GM19452 (cell line): ENCODE measurements around the gene TNPO2.
"Not testable (repeated sequence)": the region's sequence is repeated elsewhere in the genome, so short reads cannot be mapped to it uniquely, and the experiment has no call there.

Experiments
- ATAC-seq: cut with Tn5 transposase; IDR thresholded peaks from one replicate; pipeline ENCODE4 v1.9.1; 2021; ENCODE audit not compliant: unreplicated experiment

Gene TNPO2

DNA sequence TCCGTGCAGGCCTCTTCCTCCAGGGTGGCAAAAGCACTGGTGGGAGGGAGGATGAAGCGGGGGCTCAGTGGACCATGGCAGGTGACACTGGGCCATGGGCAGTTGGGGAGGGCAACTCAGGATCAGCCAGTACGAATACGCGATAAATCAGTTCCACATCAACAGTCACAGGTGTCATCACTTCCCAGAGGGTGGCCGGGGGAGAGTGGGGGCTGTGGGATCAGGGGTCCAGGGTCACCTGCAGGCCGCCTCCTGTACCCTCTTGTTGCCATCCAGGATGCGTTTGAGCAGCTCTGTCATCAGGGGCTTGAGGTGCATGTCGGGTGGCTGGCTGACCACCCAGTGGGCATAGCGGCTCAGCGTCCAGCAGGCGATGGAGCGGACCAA lies 17.4 kb downstream of the TNPO2 start:
- ATAC-seq, result no peak

DNA sequence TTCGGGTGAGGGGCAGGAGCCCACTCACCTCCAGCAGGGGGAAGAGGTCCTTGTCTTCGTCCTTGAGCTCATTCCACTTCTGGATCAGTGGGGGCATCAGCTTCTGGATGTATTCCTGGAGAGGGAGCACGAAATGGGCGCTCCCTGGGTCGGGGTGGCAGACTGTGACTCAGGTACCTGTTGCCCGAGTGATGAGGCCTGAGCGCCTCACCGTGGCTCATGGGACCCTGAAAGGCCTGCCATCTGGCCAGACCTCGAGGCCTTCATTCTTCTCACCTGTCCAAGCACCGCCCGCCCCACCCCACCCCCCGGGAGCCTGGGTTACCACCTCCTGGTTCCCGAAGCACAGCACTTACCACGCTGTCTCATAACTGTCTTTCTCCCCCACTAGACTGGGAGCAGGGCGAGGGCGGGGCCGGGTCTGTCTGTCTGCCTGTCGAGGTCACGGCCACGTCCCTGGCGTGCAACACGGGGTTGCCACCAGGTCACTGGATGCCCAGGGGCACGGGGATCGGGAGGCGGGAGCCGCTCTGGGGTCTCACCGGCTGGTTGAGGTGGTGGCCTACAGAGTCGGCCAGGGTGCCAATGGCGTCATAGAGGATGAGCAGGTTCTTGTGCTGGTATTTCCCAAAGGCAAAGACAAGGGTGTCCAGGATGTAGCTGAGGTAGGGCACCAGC lies 17.9 kb downstream of the TNPO2 start:
- no peak for ATAC-seq

DNA sequence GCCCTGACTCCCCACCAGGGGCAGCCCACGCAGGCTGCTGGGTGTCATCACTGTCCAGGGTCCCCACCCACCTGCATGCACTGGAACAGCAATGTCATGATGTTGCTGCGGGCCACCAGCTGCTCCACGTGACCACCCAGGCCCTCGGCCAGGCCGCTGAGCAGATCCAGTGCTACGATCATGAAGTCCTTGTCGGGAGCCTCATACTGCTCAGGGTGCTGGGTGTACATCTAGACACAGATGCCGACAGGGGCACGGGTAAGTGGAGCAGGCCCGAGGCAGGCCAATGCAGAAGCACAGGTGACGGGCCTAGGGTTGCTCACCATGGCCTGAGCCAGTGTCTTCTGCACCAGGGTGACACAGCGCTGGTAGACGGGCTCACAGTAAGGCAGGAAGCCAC lies 18.6 kb downstream of the TNPO2 start:
- no peak for ATAC-seq

DNA sequence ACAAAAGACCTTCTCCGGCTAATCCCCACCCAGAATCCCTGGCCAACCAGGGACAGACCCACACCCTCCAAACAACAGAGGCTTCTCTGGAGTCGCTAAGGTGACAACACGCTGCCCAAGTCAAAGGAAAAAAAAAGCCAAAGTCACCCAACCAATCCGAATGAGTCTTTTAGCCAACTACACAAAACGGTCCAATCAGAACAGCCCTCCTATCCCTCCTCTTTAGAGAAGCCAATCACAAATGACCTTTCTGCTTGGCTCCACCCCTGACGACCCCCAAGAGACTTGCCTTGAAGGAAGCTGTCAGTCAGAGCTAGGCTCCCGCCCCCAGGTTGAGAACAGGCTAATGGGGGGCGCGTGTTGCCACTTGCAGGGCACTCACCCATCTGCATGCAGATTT lies 20.7 kb downstream of the TNPO2 start:
- no peak for ATAC-seq

DNA sequence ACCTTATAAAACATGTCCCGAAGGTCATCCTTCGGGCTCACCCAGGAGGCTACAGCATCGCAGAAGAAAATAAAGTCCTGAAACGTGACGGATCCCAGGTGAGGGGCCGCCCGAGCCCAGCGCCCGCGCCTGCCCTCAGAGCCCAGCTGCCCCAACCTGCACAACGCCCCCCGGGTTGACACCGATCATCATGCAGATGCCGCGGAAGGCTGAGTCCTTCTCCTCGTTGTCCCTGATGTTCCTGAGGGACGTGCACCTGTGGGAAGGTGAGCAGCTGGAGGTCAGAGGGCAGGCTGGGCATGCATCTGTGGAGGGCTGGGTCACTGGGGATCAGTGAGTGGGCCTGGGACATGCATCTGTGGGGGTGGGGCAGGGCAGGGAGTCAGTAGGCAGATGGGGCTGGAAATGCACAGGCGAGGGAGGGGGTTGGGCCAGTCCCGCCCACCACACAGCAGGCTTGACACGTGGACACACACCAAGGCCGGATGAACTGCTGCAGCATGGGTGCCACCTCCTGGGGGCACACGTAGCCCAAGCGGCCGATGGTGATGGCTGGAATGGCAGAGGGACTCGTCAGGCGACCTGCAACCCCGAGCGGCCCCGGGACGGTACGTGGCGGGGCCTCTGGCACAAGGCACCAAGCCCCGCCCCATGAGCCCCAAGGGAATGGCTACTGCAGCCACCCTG lies 22.0 kb downstream of the TNPO2 start:
- ATAC-seq, result no peak

DNA sequence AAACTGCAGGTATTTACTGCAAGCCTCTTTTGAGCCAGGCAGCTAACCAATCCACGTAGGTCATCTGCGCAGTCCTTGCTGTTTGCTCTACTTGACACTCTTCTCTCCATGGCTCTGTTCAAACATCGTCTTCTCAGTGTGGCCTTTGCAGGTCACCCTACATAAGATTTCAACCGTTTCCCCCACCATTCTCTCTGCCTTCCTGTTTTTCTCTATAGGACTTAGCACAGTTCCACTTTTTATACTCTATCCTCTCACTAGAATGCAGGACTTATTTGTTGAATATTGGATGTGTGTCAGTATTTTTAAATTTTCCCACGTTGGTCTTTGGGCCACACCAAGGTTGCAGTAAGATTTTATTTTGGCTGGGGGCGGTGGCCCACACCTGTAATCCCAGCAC lies 25.6 kb downstream of the TNPO2 start:
- no peak for ATAC-seq

DNA sequence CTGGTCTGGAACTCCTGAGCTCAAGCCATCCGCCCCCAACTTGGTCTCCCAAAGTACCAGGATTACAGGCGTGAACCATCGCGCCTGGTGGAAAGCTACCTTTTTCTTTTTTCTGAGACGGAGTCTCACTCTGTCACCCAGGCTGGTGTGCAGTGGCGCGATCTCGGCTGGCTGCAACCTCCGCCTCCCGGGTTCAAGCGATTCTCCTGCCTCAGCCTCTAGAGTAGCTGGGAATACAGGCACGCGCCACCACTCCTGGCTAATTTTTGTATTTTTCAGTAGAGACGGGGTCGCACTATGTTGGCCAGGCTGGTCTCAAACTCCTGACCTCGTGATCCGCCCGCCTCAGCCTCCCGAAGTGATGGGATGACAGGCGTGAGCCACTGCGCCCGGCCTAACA lies 26.3 kb downstream of the TNPO2 start:
- not testable (repeated sequence) for ATAC-seq

DNA sequence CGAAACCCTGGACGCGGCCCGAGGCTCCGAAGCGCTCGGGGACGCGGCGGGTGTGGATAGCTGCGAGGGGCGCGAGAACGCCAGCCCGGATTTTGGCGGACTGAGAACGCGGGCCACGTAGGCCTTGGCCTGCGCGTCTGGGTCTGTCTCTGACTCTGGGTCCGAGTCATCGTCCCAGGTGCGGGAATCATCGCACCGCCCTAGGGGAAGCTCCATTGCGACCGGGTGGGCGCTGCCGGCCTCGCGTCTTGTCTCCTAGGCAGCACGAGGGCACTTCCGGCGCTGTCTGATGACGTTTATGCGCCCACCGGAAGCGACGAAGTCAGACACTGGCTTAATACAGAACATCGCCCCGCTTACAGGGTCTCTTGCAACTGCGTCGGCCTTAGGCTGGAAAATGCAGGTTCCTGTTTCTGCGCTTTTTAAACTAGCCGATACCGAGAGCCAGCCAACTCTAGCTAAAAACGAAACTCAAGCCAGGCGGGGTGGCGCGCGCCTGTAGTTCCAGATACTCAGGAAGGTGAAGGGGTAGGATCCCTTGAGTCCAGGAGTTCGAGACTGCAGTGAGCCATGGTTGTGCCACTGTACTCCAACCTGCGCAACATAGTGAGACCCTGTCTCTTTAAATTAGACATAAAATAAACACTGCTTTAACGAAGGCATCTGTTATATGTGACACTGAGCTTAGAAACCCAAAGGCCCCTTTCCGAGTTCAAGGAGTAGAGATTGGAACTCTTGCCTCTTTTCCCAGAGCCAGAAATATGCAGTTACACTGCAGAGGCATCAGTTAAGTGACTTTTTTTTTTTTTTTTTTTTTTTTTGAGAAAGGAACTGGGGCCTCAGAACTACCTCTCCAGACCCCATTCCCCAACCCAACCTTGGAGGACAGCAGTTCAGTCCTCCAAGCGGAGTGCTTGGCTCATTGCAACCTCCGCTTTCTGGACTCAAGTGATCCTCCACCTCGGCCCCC lies 27.1 kb downstream of the TNPO2 start, which contains the start of gene FBXW9:
TSS of gene FBXW9 (minus strand) at position 266 of the 970 bp plus-strand sequence. CDS start at position 216, 50 bp downstream.
- peak; percentile 79 for ATAC-seq

DNA sequence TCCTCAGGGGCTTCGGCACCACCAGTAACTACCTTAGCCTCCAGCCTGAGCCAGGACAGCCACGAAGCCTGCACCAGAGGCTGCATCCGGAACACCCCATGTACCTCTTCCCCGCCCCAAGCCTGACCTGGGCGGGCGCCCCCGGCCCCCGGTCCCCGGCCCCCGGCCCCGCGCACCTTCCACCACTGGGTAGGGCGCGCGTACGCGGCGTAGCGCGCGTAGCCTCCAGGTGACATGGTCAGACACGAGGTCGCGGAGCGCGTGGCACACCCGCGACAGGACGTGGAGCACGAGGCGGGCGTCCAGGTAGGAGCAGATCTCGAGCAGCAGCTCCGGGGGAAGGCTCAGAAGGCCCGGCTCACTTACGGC lies 27.8 kb downstream of the TNPO2 start:
- ATAC-seq, result peak; percentile 9

DNA sequence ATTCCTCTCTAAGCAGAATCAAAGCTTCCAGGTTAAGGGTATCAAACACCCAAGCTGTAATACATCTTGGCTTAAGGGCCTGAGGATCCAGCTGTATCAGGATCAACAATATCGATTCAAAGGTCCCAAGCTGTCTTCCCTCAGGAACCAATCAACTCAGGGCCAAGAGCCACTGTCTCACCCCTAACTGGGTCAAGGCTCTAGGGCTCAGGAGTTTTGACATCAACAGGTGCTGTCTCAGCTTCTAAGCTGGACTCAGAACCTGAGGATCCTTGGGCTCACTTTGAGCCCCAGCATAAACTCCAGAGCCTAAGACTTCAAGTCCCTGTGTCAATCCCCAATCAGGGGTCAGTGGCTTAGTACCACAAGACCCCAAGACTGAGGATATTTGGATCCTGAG lies 28.2 kb downstream of the TNPO2 start:
- no peak for ATAC-seq

DNA sequence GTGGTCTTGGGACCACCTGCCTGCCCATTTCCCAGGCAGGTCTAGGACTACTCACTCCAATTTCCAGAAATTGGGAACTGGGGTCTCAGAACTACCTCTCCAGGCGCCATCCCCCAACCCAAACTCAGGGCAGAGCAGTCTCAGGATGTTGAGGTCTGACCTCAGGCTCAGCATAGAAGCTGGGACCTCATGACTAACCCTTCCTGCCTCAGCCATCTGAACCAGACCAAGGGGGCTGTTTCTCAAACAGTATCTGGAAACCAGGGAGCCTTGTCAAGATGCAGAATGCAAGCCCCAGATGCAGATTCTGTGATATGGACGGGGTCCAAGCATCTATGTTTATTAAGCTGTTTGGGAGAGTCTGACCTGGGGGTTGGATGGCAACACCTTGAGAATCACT lies 28.6 kb downstream of the TNPO2 start:
- ATAC-seq, result no peak

DNA sequence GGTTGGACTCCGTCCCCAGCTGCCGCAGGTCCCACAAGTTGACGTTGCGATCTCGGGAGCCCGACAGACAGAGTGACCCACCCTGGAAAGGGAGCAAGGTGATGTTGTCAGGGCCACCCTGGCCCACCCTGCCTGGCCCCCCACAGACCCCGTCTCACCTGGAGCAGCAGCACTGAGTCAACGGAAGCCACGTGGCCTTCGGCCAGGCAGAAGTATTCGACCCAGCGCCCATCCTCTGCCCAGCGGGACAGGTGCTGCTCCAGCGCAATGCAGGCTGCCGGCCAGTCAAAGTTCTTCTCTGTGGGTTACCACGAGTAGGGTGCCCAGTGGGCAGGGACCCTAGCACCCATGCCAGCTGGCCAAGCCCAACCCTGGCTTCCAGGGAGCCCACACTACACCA lies 29.1 kb downstream of the TNPO2 start:
- ATAC-seq, result no peak

DNA sequence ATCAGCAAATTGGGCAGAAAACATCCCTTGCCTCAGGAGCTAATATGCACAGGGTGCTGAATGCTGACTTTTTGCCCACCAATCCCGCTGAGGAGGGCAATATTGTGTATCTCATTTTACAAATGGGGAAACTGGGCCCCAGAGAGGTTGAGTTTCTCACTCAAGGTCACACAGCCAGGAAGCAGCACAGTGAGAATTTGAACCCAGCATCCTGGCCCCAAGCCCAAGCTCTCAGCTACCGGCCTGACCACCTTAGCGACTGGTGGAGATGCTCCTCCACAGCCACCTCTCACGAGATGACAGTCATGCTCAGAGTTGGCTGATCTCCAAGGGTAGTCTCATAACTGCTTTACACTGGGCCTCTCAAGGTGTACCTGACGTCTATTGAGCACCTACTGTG lies 30.8 kb downstream of the TNPO2 start:
- no peak for ATAC-seq

DNA sequence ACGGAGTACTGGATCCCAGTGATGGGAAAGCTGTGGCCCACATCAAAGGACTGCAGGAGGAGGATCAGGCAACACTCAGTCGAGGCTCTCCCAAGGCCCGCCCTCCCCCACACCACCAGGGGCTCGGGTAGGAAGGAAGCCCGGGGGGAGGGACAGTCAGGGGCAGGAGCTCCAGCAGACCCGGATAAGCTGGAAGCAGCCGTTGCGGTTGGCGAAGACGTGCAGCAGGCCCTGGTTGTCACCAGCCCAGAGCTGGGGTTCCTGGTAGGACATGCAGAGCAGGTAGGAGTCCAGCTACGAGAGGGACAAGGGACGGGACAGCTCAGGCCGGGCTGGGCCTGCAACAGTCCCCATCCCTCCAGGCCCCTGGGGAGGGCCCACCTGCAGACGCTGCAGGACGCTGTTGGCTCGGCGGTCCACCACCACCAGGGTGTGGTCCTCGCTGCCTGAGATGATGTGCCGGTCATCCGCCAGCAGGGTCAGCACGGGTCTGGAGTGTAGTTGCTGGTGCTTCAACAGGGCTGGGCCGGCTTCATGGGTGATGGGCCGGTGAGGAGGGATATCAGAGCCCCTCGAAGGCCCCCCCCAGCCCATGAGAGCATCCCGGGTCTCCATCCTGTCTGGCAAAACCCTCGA lies 34.0 kb downstream of the TNPO2 start:
- no peak for ATAC-seq

DNA sequence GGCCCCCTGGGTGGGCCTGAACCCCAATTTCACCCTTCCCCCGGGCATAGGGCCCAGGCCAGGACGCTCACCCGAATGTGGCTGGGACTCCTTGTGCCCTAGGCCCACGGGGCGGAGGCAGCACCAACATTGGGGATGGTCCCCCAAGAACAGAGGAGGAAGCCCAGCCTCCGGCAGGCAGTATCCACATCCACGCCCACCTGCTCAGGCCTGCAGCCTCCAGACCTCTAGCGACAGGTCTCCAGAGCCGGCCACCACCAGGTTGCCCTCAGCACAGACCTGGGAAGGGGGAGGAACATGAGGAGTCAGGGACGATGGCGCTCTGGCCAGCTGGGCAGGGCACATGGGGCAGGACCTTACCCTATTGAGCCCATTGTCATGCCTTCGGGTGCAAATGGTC lies 34.7 kb downstream of the TNPO2 start:
- no peak for ATAC-seq

DNA sequence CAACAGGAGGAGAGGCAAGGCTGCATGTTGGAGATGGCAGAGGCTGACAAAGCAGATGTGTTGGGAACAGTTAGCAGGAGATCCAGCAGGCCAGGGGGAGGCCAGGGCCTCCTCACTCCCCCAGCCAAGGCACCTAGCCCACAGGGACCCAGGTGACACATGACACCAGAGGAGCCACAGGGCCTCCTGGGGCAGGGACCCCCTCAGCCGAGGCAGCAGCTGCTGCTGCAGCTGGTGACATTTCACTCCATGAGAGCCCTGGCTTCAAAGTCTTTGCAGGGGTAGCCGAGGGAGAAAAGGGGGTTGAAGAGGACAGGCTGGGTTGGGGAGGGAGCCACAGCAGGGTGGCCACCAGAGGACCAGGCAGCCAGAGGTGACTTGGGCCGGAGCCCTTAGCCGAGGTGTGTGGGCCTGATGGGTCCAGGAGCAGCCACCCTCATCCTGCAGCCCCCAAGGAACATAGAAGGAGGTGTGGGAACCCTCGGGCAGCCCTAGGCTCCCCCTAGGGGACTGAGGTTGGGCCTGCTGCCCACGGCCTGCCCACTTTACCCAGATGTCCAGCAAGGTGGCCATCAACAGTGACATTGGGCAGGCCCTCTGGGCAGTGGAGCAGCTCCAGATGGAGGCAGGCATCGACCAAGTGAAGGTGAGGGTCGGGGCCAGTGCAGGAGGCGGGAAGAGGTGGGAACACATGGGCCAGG lies 36.1 kb downstream of the TNPO2 start, which contains the start of gene GNG14:
TSS of gene GNG14 (plus strand) at position 503 of the 701 bp plus-strand sequence. CDS start at position 554, 51 bp downstream.
- no peak for ATAC-seq

DNA sequence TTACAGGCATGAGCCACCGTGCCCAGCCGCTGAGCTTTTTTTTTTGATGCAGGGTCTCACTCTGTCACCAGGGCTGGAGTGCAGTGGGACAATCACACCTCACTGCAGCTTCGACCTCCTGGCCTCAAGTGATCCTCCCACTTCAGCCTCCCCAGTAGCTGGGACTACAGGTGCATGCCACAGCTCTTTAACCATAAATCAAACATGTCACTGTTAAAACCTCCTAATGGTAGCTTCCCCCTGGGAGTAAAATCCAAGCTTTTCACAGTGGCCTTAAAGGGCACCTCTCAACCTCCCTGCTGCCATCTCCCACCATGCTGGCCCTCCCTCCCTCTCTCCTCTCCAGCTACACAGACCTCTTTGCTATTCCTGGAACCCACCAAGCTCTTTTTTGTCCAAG lies 37.9 kb downstream of the TNPO2 start:
- no peak for ATAC-seq

DNA sequence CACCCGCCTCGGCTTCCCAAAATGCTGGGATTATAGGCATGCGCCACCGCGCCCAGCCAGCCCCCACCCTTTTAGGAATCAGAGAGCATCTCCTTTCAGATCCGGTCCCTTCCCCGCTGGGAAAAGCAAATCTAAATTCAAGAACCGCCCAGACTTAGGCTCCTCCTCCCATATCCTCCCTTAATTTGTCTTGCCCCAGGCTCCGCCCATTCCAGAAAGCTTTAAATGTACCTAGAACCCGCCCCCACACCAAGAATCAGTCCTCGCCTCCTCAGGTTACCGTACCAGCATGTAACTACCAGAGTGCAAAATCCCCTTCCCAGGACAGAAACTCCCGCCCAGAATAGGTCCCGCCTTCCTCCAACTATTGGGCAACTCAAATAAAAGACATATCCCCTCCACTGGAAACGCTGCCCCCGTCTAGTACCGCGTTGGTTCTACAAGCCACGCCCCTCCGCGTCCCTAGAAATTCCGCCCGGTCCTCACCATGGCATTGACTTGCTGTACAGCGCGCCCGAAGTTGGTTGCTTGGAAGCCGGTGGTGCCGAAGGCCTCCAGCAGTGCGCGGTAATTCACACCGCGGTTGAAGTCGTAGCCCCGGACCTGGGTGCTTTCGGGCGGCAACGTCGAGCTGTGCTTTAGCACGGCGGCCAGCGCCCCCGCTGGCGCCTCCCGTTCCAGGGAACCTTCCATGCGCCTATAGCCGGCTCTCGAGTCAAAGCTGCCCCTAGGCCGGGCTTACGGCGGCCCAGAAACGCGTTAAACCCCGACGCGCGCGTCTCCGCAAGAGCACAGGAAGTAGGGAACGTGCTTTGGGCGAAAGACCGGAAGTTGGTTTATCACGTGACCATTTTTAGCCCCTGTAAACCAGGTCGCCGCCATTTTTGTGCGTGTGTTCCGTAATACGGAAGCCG lies 42.4 kb downstream of the TNPO2 start, which contains the start of gene DHPS:
TSS of gene DHPS (minus strand) at position 807 of the 914 bp plus-strand sequence. CDS start at position 693, 114 bp downstream.
- peak; percentile 60 for ATAC-seq

DNA sequence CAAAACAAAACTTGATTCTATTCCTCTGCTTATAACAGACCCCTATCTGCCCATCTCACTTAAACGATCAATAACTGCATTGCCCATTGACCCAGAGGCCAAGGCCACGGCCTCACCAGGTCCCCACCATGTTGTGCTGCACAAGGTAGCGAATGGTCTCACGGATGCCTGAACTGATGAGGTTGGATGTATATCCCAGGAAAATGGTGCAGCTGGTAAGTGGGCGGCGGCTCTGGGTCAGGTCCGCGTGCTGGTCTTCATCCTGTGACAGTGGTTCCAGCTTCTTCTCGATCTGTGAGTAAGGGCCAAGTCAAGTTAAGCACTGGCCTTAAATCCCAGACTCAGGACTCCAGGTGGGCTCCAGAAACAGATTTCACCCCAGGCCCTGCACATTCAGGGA lies 43.7 kb downstream of the TNPO2 start:
- no peak for ATAC-seq
